Suppressor macrophage (primary cell): ENCODE measurements around the gene GAP43.
A peak's percentile ranks its signal among the peaks of the same experiment; 100 is the strongest.

Experiments used
- DNase-seq, 4 experiments: peaks; one replicate each; pipeline ENCODE4 v3.0.0-alpha.2; 2020 to 2022

Gene GAP43

DNA sequence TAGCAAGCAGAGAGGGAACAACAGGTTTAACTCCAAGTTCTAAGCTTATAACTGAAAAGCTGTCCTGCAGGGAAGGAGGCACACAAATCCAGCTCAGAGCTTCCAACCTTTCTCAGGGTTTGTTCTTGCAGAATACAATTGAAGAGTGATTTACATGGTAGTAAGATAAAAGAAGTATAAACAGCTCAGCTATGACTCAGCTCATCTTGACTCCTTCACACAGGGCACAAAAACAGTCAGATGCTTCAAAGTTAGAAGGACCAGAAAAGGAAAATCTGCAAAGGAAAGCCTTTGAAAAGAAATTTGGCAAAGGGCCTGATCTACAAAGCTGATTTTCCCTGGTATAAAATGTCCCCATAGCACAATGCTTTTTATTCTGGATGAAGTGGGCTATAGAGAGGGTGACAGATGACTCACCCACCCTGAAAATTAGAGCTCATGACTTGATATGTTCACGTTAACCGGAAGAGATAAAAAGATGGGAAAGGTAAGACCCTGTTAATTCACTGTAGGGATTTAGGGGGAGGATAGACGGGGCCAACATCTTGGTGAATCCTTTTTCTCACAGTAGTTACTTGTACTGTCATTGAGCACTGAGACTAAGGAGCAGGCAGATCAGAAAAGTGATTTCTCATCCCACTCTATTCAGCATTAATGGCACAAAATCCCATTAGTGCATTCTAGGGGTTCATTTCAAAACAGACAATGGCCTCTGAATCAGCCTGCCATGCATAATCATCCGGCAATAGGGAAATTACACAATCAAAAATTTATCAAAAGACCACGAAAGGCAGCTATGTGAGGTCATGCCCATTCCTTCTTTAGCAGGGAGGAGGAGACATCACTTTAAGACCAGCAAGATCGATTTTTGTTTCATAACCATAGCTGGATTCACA, 143.5 kb downstream of the GAP43 start:
- peak in 1 of 4 experiments; percentile 2 for DNase-seq

GRCh38 chr3:115768661-115769060, 145.4 kb downstream of the GAP43 start:
- no peak for DNase-seq
